PFSK-1 (cell line): ENCODE measurements around the gene THEM5.

Experiments used
- POLR2AphosphoS5 ChIP-seq: IDR thresholded peaks from 2 replicates; pipeline ENCODE4 v1.6.1; 2012; ENCODE audit warnings: low read depth, mild to moderate bottlenecking, control low read depth, low read length, moderate library complexity
- SIN3A ChIP-seq: IDR thresholded peaks from 2 replicates; pipeline ENCODE4 v1.6.1; 2012; ENCODE audit warnings: mild to moderate bottlenecking, low read length, moderate library complexity, borderline replicate concordance; ENCODE audit not compliant: insufficient read depth
- TAF1 ChIP-seq: IDR thresholded peaks from 2 replicates; pipeline ENCODE4 v1.6.1; 2012; ENCODE audit warnings: low read length, control low read depth, borderline replicate concordance; ENCODE audit not compliant: insufficient read depth
- TF ChIP-seq, protein P1 (sequence below), 2 experiments: IDR thresholded peaks; 2 replicates each; pipeline versions ENCODE4 v1.6.1 to v1.8.0; 2011 to 2012; ENCODE audit warnings: low read depth in 2 of 2, low read length in 2 of 2, control low read depth in 1 of 2, inconsistent platforms in 1 of 2, mild to moderate bottlenecking in 1 of 2, moderate library complexity in 1 of 2; ENCODE audit not compliant: insufficient read depth in 1 of 2

DNA sequence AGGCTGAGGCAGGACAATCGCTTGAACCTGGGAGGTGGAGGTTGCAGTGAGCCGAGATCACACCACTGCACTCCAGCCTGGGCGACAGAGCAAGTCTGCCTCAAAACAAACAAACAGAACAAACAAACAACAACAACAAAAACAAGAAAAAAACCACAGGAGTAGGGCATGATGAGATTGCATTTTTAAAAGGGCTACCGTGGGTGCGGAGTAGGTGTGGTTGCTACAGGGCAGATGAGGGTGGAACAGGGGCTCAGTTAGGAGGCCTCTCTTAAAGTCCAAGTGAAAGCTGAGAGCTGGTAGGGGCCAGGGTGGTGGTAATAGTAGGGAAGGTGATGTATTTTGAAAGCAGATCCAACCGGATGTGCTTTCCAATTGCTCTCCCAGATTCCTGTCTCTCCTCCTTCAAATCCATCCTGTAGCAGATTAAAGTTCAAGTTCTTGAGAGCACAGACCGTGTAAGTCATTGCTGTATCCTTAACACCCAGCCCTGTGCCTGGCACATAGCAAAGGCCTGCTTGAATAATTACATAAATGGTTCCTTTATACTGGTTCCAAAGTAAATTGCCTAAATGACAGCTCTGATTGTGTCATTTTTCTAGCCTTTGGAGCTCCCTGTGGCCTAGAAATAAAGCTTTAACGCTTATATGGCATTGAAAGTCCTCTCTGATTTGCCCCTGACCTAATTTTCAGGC lies 44.1 kb downstream of the THEM5 start:
- TF ChIP-seq POLR2AphosphoS5 (no peak), TAF1 (no peak), SIN3A (no peak)
- TF ChIP-seq, protein P1, sequence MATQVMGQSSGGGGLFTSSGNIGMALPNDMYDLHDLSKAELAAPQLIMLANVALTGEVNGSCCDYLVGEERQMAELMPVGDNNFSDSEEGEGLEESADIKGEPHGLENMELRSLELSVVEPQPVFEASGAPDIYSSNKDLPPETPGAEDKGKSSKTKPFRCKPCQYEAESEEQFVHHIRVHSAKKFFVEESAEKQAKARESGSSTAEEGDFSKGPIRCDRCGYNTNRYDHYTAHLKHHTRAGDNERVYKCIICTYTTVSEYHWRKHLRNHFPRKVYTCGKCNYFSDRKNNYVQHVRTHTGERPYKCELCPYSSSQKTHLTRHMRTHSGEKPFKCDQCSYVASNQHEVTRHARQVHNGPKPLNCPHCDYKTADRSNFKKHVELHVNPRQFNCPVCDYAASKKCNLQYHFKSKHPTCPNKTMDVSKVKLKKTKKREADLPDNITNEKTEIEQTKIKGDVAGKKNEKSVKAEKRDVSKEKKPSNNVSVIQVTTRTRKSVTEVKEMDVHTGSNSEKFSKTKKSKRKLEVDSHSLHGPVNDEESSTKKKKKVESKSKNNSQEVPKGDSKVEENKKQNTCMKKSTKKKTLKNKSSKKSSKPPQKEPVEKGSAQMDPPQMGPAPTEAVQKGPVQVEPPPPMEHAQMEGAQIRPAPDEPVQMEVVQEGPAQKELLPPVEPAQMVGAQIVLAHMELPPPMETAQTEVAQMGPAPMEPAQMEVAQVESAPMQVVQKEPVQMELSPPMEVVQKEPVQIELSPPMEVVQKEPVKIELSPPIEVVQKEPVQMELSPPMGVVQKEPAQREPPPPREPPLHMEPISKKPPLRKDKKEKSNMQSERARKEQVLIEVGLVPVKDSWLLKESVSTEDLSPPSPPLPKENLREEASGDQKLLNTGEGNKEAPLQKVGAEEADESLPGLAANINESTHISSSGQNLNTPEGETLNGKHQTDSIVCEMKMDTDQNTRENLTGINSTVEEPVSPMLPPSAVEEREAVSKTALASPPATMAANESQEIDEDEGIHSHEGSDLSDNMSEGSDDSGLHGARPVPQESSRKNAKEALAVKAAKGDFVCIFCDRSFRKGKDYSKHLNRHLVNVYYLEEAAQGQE (IDR thresholded peaks at IDR 0.05; ENCODE audit: insufficient read depth in 1 of 2, low read depth in 2 of 2, low read length in 2 of 2): no peak
